ENCODE results near the gene CADPS2.

- TF ChIP-seq CTCF (conservative IDR thresholded peaks at IDR 0.05 in 1 of 2, IDR thresholded peaks at IDR 0.05 in 1 of 2; ENCODE audit: extremely low read depth in 1 of 2, insufficient read depth in 1 of 2, low read depth in 1 of 2, low read length in 2 of 2) (no peak), EZH2 (IDR thresholded peaks at IDR 0.05; ENCODE audit: borderline replicate concordance, low read length) (no peak)
These were observed 394.3 kb downstream of the CADPS2 start for GRCh38 chr7:122492007-122492406.
